NCI-H526 (cell line): ENCODE measurements around the gene TPK1.

ENCODE experiments used
- DNase-seq, 2 experiments: peaks; one replicate each; lab custom pipeline; 2025; lab: John Stamatoyannopoulos, UW

Gene TPK1

DNA sequence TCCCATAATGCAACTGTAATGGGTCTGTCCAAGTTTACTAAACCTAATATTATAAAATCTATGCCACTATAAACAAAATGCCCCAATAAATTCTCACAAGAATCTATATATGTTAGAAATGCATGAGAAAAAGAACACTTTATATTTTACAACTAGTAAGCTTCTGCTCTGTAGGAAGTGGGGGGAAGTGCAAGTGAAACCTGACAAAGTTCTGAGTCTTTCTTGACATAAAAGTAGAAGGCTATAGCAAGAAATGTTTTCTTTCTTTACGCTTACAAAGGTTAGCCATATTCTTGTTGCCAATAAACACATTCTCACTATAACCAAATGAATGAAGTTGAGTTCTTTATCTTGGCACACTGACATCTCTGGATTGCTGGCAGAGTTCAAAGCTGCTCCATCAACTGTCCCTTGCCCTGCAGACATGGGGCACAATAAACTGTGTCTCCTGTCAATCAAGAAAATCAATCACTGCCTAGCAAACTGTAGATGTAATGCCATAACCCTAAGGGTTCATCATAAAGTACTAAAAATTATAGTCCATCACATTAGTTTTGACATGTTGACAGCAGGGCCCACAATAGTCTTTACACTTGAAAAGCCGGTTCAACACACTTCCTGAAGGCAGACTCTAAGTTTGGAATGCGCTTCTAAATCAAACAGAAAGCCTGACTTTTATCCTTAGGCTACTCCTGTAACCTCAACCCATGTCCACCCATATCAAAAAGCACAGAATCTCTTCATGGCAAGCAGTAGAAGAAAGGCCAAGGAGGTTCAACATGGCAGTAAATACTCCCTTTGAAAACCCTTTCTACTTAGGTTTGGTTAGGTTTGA, 58.6 kb downstream of the TPK1 start:
- DNase-seq: no peak

DNA sequence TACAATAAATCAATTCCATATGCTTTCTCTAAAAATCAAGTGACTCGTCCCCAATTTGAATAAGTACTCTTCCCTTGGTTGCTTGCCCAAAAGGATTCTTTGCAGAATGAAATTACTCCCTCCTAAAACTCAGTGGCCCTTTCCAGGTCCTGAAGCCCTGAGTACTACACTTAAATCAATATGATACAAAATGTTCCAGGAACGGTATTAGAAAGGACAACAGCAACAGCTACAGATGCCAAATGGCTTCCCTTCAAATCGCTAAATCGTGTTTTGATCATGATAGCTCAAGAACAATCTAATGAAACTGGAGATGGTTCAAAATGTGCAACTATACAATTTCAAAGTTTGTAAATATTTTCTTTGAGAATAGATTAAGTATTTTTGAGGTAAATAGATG, 59.4 kb downstream of the TPK1 start:
- no peak for DNase-seq

DNA sequence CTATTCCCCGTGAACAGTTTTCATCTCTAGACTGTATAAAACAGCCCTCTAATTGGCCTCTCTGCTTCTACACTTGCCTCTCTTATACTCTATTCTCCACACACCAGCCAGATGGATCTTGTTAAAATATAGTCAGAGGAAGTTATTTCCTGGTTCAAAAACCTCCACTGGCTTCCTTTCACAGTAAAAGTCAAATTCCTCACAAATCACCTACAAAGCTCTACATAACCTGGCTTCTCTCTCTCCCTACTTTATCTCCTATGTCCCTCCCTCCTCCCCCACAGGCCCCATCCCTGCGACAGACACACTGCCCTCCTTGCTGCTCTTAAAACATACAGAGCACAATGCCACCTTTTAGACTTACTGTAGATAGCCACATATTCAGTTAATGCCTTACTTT, 60.1 kb downstream of the TPK1 start:
- DNase-seq: no peak

GRCh38 chr7:144771927-144772326, 63.9 kb downstream of the TPK1 start:
- DNase-seq: no peak

DNA sequence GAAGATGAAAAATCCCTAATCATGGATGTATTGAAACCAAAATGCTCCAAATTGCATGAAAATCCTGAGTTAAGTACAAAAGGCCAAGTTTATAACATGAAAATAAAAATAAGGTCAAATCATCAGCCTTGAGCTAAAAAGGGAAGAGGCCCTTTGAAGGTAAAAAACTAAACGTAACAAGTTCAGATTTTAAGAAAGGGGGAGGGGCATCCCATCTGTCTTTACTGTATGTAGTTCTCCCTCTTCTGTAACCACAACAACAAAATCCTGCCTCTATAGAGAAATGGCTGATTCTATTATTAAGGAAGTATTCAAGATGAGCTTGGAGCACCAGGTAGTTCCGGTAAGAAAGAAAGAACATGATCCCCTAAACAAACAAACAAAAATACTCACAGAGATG, 64.7 kb downstream of the TPK1 start:
- DNase-seq: no peak

DNA sequence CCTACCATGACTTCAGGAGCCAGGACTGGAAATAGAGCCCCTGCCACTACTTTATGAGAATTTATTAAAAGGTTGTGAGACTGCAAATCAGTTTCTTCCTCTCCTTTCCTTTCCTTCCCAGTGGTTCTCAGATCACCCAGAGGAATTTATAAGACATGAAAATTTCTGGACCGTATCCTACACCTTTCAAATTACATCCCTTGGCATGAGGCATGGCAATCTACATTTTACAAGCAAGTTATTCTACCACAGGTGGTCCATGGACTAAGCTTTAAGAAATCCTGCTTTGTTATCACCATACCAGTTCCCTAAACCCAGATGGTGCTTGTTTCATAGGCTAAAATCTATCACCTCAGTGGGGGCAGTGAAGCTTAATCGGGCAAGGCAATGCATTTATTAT, 66.5 kb downstream of the TPK1 start:
- DNase-seq: no peak

DNA sequence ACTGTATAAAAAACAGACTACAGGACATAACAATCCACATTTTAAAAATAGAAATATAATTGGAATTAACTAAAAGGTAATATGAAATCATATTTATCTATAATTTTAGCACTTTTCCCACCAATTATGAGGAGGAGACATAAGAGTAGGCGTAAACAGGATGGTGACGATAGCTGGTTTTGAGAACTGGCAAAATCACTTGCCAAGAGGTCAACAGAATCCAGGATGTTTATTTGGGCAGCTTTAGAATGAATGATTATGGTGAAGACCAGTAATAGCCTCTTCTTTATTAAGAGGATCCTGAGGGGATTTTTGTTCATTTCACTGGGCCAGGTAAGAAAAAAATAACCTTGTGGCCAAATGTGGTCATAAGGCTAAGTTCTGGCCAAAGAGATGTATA, 67.2 kb downstream of the TPK1 start:
- no peak for DNase-seq

DNA sequence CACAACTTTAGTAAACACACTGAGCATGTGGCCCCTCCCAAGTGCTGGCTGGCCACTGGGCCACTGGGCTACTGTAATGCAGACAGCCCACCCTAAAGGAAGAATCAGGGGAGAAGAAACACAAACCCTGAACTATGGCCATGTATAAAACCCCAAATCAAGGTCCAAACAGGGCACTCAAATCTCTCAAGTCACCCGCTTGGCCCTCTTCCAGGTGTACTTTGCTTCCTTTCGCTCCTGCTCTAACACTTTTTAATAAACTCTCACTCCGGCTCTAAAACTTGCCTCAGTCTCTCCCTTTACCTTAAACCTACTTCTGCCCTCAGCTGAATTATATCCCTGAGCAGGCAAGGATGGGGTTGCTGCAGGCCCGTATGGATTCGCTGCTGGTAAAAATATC, 72.6 kb downstream of the TPK1 start:
- DNase-seq: no peak

- DNase-seq: no peak
Observed at GRCh38 chr7:144762853-144763252, 73.0 kb downstream of the TPK1 start.

GRCh38 chr7:144761493-144761892, 74.4 kb downstream of the TPK1 start:
- no peak for DNase-seq

DNA sequence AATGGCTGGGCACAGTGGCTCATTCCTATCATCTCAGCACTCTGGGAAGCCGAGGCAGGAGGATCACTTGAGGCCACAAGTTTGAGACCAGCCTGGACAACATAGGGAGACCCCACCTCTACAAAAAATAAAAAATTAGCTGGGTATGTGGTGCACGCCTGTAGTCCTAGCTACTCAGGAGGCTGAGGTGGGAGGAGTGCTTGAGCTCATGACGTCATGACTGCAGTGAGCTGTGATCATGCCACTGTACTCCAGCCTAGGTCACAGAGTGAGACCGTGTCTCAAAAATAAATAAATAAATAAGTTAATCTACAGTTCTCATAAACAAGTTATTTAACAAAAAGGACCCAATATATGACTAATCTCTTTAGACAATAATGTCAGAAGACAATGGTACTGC, 76.2 kb downstream of the TPK1 start:
- no peak for DNase-seq

GRCh38 chr7:144747936-144748335, 87.9 kb downstream of the TPK1 start:
- no peak for DNase-seq

- peak in 1 of 2 experiments; percentile 58 for DNase-seq
Observed at GRCh38 chr7:144738708-144739314, 97.0 kb downstream of the TPK1 start.

GRCh38 chr7:144738146-144738545, 97.7 kb downstream of the TPK1 start:
- no peak for DNase-seq

GRCh38 chr7:144736880-144737493, 98.9 kb downstream of the TPK1 start:
- no peak for DNase-seq

DNA sequence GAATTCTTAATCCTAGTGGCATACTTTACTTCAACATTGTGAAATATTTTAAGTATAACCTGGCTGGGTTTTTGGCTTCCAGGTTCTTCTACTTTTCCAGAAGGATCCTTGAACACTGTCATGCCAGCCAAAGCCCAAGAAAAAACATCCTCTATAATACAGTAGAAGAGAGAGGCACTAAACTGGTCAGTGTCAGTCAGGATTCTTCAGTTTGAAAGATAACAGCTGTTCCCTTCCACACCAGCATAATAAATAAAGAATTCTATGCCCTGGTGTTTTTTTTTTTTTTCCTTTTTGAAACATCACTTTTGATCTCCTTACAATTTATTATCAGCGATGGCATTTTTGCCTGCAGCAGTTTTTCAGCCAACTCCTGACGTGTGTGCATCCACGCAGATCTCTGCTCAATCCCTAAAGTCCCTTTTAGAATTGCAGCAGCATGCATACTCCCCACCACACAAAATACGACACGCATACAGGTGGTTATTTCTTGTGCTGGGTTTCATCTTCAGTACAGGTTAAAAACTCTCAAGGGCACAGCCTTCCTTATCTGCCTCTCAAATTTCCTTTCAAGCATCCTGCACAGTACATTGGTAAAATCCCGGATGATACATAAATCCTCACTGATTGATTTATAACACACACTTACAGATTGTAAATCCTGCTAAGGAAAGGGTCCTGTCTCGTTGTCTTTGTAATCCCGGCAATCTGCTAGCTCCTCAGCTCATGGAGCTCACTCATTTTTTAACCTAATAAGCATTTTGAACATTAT, 100.2 kb downstream of the TPK1 start:
- DNase-seq: no peak

GRCh38 chr7:144731661-144732351, 104.0 kb downstream of the TPK1 start:
- no peak for DNase-seq

DNA sequence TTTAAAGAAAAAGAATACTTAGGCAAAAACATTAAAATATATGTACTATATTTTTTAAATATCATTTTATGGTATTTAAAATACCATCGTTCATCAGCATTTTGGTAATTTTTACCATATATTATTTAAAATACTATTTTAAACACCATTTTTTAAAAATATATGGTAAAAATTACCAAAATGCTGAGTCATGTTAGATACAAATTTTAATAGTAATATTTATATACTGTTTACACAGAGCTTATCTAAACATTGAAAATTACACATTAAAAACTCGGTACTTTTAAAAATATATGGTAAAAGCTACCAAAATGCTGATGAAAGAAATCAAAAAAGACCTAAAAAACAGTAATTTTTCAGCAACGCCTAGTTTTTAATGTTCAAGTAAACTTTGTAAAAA, 105.6 kb downstream of the TPK1 start:
- DNase-seq: no peak

GRCh38 chr7:144729226-144729625, 106.6 kb downstream of the TPK1 start:
- DNase-seq: no peak

- DNase-seq: peak; percentile 53 to 68
Observed at GRCh38 chr7:144728551-144728950, 107.3 kb downstream of the TPK1 start.

- DNase-seq: peak in 1 of 2 experiments; percentile 8
Observed at GRCh38 chr7:144726840-144727239, 109.0 kb downstream of the TPK1 start.

GRCh38 chr7:144725070-144725469, 110.8 kb downstream of the TPK1 start:
- no peak for DNase-seq
